Measurements from ENCODE around the gene RAB38. TPM values are rescaled to one million over a fixed set of nuclear protein-coding genes. Genes with fewer than 3 reads are reported as not detected.

The RAB38 gene
- total RNA-seq, 1 experiment from 2014 or later, result 18.7 TPM

DNA sequence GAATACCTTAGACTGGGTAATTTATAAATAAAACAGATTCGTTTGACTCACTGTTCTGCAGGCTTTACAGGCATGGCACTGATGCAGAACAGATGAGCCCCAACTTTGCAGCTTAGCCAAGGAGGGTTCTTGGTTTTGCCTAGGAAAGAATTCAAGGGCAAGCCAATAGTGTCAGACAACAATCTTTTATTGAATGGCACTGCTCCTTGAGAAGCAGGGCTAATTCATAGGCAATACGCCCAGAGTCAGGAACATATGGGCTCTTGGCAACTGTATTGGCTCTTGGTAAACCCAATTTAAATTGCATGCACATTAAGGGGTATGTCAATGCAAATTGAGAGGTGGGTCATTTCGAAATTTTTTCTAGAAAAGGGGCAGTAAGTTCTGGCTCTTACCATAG is 87.9 kb downstream of the RAB38 start:
- H3K79me2 ChIP-seq (ENCODE audit: insufficient read depth, low read length), result no peaks in the 10 kb centered on the region
- no peak overlapping the region for H2BK12ac ChIP-seq (ENCODE audit: insufficient read length, low read depth, low read length)
- no peak overlapping the region for H2BK15ac ChIP-seq (ENCODE audit: low read depth, low read length)
- Mint-ChIP-seq H3K36me3 (ENCODE audit: insufficient read depth in 1 of 3, low read depth in 3 of 3) (no peaks in the 10 kb centered on the region; a peak in 1 of 7 replicates), H3K27ac (no peak overlapping the region), H3K4me3 (no peak overlapping the region), H3K4me1 (no peaks in the 10 kb centered on the region), H3K9me3 (peaks cover 2 to 5% of the 10 kb centered on the region in 2 experiments; a peak in 4 of 5 replicates), H3K27me3 (ENCODE audit: low read depth) (no peaks in the 10 kb centered on the region)
- no peak overlapping the region for H3K23ac ChIP-seq (ENCODE audit: insufficient read length, low read depth, low read length)
- no peak overlapping the region for H3T11ph ChIP-seq (ENCODE audit: low read length)
- no peak overlapping the region for H2AK5ac ChIP-seq (ENCODE audit: insufficient read length, low read length)
- TF ChIP-seq, protein P1, sequence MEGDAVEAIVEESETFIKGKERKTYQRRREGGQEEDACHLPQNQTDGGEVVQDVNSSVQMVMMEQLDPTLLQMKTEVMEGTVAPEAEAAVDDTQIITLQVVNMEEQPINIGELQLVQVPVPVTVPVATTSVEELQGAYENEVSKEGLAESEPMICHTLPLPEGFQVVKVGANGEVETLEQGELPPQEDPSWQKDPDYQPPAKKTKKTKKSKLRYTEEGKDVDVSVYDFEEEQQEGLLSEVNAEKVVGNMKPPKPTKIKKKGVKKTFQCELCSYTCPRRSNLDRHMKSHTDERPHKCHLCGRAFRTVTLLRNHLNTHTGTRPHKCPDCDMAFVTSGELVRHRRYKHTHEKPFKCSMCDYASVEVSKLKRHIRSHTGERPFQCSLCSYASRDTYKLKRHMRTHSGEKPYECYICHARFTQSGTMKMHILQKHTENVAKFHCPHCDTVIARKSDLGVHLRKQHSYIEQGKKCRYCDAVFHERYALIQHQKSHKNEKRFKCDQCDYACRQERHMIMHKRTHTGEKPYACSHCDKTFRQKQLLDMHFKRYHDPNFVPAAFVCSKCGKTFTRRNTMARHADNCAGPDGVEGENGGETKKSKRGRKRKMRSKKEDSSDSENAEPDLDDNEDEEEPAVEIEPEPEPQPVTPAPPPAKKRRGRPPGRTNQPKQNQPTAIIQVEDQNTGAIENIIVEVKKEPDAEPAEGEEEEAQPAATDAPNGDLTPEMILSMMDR (conservative IDR thresholded peaks at IDR 0.05), result no peak
- no peaks in the 10 kb centered on the region for H3K4me1 ChIP-seq (ENCODE audit: insufficient read depth, low read length)
- no peak overlapping the region for H3K27ac ChIP-seq (ENCODE audit: insufficient read length, low read depth, low read length)
- no peaks in the 10 kb centered on the region for H3K27me3 ChIP-seq (ENCODE audit: insufficient read depth, low read length)
- WGBS (ENCODE audit: extremely low coverage, insufficient read length, low lambda C conversion rate), result no CpG with 5 or more reads among the region's 3 CpGs
- H2BK20ac ChIP-seq (ENCODE audit: low read depth, low read length, poor library complexity, severe bottlenecking), result no peak overlapping the region
- H3K9me3 ChIP-seq (ENCODE audit: control insufficient read depth, low read depth, low read length), result peaks cover 9% of the 10 kb centered on the region
- H3K14ac ChIP-seq (ENCODE audit: insufficient read depth, low read length), result no peak overlapping the region
- H2AFZ ChIP-seq (ENCODE audit: low read length), result no peak overlapping the region
- H2BK5ac ChIP-seq (ENCODE audit: insufficient read length, low read length), result no peak overlapping the region
- no peaks in the 10 kb centered on the region for H3K23me2 ChIP-seq (ENCODE audit: insufficient read length, low read depth, low read length, poor library complexity, severe bottlenecking)
- no peak overlapping the region for H3K56ac ChIP-seq (ENCODE audit: insufficient read length, low read depth, low read length)
- DNase-seq, result no peak
- no peak overlapping the region for H3K18ac ChIP-seq (ENCODE audit: insufficient read length, low read depth, low read length)
- H4K91ac ChIP-seq (ENCODE audit: insufficient read length, low read depth, low read length), result no peak overlapping the region
- no peak overlapping the region for H3K9ac ChIP-seq (ENCODE audit: extremely low read depth, insufficient read length, low read length)
- H4K8ac ChIP-seq (replicated peaks; ENCODE audit: insufficient read length, low read depth, low read length), result no peak overlapping the region
- H2BK120ac ChIP-seq (ENCODE audit: low read depth, low read length, poor library complexity, severe bottlenecking), result no peak overlapping the region
- H3K79me1 ChIP-seq (ENCODE audit: insufficient read depth, low read depth, low read length, poor library complexity, severe bottlenecking), result no peaks in the 10 kb centered on the region
- H4K5ac ChIP-seq (ENCODE audit: insufficient read length, low read depth, low read length), result no peak overlapping the region
- no peaks in the 10 kb centered on the region for H4K20me1 ChIP-seq (ENCODE audit: control insufficient read depth, insufficient read depth, insufficient read length)
- H3K4me2 ChIP-seq (ENCODE audit: insufficient read depth, insufficient read length, low read length), result no peak overlapping the region
- H3K4ac ChIP-seq (ENCODE audit: low read depth, low read length), result no peak overlapping the region

Measured in H9 (cell line).